Right kidney (tissue), 9 donors: ENCODE results near the gene LCN9.
"Not testable (repeated sequence)": the region's sequence is repeated elsewhere in the genome, so short reads cannot be mapped to it uniquely, and the experiment has no call there.

Experiments
- DNase-seq: peaks from one replicate; pipeline ENCODE4 v3.0.0-alpha.2; 2016
- long read RNA-seq, 8 donors: transcript quantifications; one replicate each; lab custom pipeline, GENCODE V29; 2026

LCN9 gene, protein sequence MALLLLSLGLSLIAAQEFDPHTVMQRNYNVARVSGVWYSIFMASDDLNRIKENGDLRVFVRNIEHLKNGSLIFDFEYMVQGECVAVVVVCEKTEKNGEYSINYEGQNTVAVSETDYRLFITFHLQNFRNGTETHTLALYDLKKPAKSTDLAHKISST
- long read RNA-seq, donor 1, result 0 reads
- long read RNA-seq, donor 2, result 0 reads
- long read RNA-seq, donor 3, result 0 reads
- long read RNA-seq, donor 4, result 0 reads
- long read RNA-seq, donor 5, result 0 reads
- long read RNA-seq, donor 6, result 0 reads
- long read RNA-seq, donor 7, result 0 reads
- long read RNA-seq, donor 8, result 0 reads

DNA sequence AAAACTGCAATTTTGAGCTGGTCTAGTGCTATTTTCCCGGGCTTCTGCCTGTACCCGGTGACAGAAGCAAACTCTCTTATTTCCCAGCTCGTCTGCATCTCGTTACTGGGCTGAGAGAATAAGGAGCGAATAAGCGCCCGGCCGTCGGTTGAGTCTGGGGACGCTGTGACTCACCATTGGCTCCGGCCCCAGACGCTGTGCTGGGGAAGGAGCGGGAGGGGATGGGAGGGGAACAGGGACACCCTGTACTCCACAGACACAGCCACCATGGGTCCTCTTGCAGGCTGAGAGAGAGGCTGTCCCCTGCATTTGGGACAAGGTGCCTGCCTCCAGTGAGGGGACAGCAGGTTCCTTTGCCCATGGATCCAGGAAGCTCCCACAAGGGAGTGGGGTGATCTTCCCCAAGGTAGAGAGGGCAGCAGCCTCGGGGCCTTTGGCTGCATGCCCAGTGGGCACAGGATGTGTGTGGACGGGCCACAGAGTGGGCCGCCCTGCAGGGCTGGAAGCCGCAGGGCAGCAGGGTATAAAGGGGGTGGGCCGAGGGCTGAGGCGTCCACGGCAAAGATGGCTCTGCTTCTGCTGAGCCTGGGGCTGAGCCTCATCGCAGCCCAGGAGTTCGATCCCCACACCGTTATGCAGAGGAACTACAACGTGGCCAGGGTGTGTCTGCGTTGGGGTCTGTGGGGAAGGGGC is at the start of gene LCN9:
Gene LCN9 (plus strand): TSS at position 552 of the 693 bp plus-strand sequence. CDS start 13 bp downstream, at position 565.
- no peak for DNase-seq

- no peak for DNase-seq
These were observed 48.9 kb upstream of the LCN9 start for GRCh38 chr9:135613946-135614805.

GRCh38 chr9:135614821-135615665 is 48.1 kb upstream of the LCN9 start:
- no peak for DNase-seq

GRCh38 chr9:135615666-135616618 is 47.2 kb upstream of the LCN9 start:
- no peak for DNase-seq

- no peak for DNase-seq
These were observed 46.2 kb upstream of the LCN9 start for GRCh38 chr9:135616619-135617537.

- DNase-seq, result no peak
These were observed 45.6 kb upstream of the LCN9 start for GRCh38 chr9:135617538-135617900.

GRCh38 chr9:135617991-135618411 is 45.1 kb upstream of the LCN9 start:
- DNase-seq, result no peak

DNA sequence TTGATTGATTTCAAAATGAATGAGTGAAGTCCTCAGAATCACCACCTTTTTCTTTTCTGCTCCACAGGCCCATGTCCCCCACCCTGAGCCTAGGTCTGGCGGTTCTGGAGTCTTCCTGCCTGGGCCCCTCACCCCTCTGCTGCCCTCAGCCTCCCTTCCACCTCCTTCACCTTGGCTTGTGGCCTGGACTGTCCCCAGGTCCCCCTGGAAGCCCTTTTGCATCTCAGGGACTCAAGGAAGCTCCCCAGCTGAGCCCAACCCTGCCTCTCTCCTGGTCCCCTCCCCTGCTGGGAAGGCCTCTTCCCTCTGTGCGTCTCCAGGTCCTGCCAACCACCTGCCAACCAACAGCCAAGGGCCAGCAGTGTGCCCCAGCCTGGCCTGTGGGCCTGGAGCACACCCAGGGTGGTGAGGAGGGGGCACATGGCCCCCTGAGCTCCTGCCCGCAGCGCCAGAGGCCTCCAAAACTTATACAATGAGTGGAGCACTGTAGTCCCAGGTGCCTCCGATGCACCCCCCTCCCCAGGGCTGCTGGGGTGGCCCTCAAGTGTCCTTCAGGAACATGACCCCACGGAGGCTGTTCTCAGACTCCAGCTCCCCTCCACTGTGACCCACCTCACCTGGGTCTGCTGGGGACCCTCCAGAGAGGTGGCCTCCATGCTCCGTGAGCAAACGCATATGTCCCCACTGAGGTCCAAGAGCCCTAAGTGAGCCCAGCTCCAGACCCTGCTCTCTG is 44.1 kb upstream of the LCN9 start:
- DNase-seq, result no peak

DNA sequence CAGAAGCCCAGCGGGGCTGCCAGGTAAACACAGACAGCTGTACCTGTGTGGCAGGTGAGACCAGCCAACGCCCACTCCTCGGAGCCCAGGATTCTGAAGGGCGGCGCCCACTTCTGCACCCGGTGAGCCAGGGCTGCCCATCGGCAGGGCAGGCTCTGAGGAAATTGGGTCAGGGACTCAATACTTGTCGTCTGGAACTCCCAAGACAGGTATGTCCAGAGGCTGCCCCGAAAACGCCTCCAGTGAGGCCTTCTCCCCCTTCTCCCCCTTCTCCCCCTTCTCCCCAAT is 43.6 kb upstream of the LCN9 start:
- no peak for DNase-seq

- DNase-seq, result no peak
These were observed 42.6 kb upstream of the LCN9 start for GRCh38 chr9:135620558-135620957.

DNA sequence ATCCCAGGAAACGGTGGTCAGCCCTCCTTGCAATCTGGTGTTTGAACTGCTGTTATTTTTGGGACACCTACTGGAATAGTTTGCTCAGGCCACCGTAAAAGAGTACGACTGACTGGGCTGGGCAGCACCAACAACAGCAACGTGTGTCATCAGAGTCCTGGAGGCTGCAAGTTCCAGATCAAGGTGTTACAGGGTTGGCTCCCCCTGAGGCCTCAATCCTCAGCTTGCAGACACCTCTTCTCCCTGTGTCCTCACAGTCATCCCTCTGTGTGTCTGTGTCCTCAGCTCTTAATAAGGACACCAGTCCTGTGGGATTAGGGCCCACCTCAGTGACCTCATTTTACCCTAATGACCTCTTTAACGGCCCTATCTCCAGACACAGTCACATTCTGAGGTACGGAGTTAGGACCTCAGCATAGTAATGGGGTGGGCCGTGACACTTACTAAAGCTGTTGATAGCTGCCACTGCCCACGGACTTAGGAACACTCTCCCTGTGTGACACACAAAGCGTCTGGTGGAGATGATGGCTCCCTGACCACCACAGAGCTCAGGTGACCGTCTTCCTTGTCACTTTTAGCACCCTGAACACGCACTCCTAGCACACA is 40.6 kb upstream of the LCN9 start:
- no peak for DNase-seq

GRCh38 chr9:135624282-135624681 is 38.8 kb upstream of the LCN9 start:
- DNase-seq, result no peak

DNA sequence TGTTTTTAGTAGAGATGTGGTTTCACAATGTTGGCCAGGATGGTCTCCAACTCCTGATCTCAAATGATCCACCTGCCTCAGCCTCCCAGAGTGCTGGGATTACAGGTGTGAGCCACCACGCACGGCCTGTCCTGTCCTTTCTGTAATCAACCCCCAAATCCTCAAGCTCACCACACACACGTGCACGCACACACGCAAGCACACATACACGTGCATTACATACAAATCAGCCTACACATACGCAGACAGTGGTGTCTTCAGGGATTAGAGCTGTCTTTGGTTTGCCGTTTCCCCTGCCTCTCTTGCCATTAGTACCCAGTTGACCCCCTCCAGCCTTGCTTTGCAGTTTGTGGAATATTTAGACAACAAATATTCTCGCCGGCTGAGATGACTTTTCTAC is 30.3 kb upstream of the LCN9 start:
- no peak for DNase-seq

GRCh38 chr9:135636930-135637530 is 26.1 kb upstream of the LCN9 start:
- not testable (repeated sequence) for DNase-seq

DNA sequence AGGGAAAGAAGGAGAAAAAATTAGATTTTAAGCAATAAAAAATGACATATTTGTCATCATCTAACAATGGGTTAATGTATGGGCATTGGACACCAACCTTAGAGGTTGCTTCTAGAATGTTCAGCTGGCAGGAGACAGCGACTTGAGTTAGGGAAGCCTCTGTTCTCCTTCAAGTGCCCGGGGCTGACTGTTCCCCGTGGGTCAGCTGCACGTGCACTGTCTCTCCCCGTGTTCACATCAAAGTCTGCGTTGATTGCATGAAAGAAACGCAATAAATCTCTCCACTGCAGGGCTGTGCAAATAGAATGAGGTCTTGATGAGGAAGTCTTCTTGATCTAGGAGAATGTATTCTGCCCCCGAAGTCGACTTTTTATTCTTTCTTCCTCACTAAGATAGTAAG is 23.9 kb upstream of the LCN9 start, which contains the start of gene GLT6D1:
Gene GLT6D1 (minus strand): TSS at position 345 of the 400 bp plus-strand sequence. CDS start 353 bp downstream, outside the sequence.
- DNase-seq, result no peak

- no peak for DNase-seq
These were observed 22.1 kb upstream of the LCN9 start for GRCh38 chr9:135641047-135641446.

- no peak for DNase-seq
These were observed 21.4 kb upstream of the LCN9 start for GRCh38 chr9:135641745-135642144.

GRCh38 chr9:135644631-135645218 is 18.4 kb upstream of the LCN9 start:
- no peak for DNase-seq
